HL-60/S4 treated with retinoic acid at 250 ng/mL for 4 days and 3 days (cell line): Measurements from ENCODE around the gene ENOSF1.

Experiments
- in situ Hi-C: fragments of 300-500 bp; cut with MboI; formaldehyde crosslinking; loops from 2 replicates; pipeline ENCODE4 v1.7.0; 2022; ENCODE audit warnings: low sequenced_read_pairs

Gene ENOSF1

GRCh38 chr18:676069-676468 is 36.4 kb downstream of the ENOSF1 start:
- in situ Hi-C loops = no loop called here

GRCh38 chr18:675307-675706 is 37.1 kb downstream of the ENOSF1 start:
- in situ Hi-C loops = no loop called here

- in situ Hi-C loops = no loop called here
These were observed 38.7 kb downstream of the ENOSF1 start for GRCh38 chr18:673769-674168.

- in situ Hi-C loops = no loop called here
These were observed 39.1 kb downstream of the ENOSF1 start for GRCh38 chr18:673317-673716.

- in situ Hi-C loops = no loop called here
These were observed 41.0 kb downstream of the ENOSF1 start for GRCh38 chr18:671405-671804.

- in situ Hi-C loops = no loop called here
These were observed 41.9 kb downstream of the ENOSF1 start for GRCh38 chr18:670522-670921.

- in situ Hi-C loops = no loop called here
These were observed 43.4 kb downstream of the ENOSF1 start for GRCh38 chr18:669077-669476.

- in situ Hi-C loops = no loop called here
These were observed 44.2 kb downstream of the ENOSF1 start for GRCh38 chr18:668260-668659.

- in situ Hi-C loops = no loop called here
These were observed 45.8 kb downstream of the ENOSF1 start for GRCh38 chr18:666628-667027.

- in situ Hi-C loops = no loop called here
These were observed 46.3 kb downstream of the ENOSF1 start for GRCh38 chr18:666177-666576.

DNA sequence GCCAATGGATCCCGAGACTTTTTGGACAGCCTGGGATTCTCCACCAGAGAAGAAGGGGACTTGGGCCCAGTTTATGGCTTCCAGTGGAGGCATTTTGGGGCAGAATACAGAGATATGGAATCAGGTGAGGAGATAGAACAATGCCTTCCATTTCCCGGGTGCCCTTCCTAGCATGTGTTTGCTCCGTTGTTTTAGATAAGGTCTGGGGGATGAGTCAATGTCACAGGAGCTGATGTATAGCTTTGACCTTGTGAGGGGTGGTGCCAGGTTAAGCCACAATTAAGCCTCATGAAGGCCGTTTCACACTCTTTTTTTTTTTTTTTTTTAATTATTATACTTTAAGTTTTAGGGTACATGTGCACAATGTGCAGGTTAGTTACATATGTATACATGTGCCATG is 50.2 kb downstream of the ENOSF1 start:
- in situ Hi-C loops = no loop called here

GRCh38 chr18:659597-659996 is 52.8 kb downstream of the ENOSF1 start:
- in situ Hi-C loops = no loop called here

- in situ Hi-C loops = no loop called here
These were observed 53.4 kb downstream of the ENOSF1 start for GRCh38 chr18:658947-659533.

GRCh38 chr18:658001-658946 is 54.2 kb downstream of the ENOSF1 start:
- in situ Hi-C loops = no loop called here

DNA sequence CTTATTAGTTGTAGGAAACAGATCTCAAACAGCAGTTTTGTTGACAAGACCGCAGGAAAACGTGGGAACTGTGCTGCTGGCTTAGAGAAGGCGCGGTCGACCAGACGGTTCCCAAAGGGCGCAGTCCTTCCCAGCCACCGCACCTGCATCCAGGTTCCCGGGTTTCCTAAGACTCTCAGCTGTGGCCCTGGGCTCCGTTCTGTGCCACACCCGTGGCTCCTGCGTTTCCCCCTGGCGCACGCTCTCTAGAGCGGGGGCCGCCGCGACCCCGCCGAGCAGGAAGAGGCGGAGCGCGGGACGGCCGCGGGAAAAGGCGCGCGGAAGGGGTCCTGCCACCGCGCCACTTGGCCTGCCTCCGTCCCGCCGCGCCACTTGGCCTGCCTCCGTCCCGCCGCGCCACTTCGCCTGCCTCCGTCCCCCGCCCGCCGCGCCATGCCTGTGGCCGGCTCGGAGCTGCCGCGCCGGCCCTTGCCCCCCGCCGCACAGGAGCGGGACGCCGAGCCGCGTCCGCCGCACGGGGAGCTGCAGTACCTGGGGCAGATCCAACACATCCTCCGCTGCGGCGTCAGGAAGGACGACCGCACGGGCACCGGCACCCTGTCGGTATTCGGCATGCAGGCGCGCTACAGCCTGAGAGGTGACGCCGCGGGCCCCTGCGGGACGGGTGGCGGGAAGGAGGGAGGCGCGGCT is 55.0 kb downstream of the ENOSF1 start, which contains the start of gene TYMS:
TSS of gene TYMS (plus strand) at position 343 of the 690 bp plus-strand sequence. CDS start at position 433, 90 bp downstream.
- in situ Hi-C loops = no loop called here

DNA sequence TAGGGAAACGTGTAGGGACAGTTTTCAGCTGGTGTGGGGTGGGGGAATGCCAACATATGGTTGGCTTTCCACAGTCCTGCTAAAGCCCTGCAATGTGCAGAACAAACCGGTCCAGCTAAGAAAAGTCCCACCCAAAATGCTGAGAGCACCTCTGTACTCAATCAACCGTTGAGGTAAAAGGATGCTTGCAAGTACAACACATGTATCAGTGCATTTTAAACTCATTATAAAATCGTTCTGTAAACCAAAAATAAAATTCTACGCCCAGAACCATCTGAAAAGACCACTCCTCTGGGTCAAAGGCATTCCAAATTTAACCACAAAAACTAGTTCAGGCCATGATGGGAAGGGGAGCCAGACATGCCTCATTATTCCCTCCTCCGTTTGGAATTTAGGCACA is 57.0 kb downstream of the ENOSF1 start:
- in situ Hi-C loops = no loop called here

GRCh38 chr18:654601-655000 is 57.8 kb downstream of the ENOSF1 start:
- in situ Hi-C loops = no loop called here

DNA sequence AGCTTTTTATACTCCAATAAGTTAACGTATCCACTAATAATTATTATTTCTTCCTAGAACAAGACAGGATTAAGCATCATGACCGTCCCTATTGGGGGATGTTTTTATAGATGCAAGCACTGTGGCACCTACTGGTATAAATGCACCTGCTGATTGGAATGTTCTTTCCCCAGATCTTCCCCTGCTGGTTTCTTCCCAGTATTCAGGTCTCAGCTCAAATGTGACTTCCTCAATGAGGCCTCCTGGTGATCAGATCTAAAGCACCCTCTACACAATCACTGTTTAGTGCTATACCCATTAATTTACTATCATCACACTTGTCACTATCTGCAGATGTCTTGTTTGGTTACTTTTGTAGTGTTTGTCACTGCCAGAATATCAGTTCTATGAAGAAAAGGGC is 58.9 kb downstream of the ENOSF1 start:
- in situ Hi-C loops = no loop called here

- in situ Hi-C loops = no loop called here
These were observed 60.3 kb downstream of the ENOSF1 start for GRCh38 chr18:652131-652530.

GRCh38 chr18:650428-650858 is 62.0 kb downstream of the ENOSF1 start:
- in situ Hi-C loops = no loop called here

DNA sequence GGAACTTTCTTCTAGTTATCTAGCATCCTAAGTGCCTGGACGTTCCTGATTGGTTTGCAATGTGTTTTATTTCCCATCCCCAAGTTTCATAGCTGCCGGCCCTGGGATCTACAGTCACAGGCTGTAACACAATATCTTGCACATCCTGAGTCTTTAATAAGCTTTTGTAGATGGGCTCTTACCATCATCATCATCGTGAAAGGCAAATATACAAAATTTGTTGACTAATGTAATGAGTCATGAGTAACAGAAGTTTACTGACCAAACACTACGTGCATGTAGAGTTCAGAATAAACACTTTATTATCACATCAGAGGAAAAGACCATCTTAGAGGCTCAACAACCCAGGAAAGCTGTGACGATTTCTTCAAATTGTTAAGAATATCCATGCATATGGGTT is 63.1 kb downstream of the ENOSF1 start:
- in situ Hi-C loops = loop anchor here (25.0 kb wide), 1 partner anchor 188 kb away; no protein-coding TSS in a partner anchor
